Measurements from ENCODE around the gene KIDINS220. TPM values are rescaled to one million over a fixed set of nuclear protein-coding genes. Genes with fewer than 3 reads are reported as not detected.

KIDINS220 gene
- total RNA-seq, 1 donor from 2014 or later: 69.6 TPM

DNA sequence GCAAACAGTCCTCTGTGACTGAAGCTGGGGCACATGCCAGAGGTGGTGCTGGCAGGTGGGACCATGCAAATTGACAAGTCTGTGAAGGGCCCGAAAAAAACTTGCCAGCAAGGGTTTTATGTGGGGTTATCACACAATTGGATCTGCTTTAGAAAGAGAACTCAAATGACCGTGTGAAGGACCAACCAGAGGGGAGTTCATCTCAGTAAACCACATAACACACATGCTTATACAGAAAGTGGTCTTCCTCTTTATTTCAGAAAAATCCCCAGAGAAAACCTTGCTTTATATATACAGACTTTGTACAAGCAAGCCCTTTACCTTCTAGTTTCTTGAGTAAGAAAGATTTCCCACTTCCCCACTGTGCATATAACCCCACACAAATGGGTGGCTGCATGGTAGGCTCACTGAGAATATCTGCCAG lies 46.7 kb downstream of the KIDINS220 start:
- TF ChIP-seq, protein P1, sequence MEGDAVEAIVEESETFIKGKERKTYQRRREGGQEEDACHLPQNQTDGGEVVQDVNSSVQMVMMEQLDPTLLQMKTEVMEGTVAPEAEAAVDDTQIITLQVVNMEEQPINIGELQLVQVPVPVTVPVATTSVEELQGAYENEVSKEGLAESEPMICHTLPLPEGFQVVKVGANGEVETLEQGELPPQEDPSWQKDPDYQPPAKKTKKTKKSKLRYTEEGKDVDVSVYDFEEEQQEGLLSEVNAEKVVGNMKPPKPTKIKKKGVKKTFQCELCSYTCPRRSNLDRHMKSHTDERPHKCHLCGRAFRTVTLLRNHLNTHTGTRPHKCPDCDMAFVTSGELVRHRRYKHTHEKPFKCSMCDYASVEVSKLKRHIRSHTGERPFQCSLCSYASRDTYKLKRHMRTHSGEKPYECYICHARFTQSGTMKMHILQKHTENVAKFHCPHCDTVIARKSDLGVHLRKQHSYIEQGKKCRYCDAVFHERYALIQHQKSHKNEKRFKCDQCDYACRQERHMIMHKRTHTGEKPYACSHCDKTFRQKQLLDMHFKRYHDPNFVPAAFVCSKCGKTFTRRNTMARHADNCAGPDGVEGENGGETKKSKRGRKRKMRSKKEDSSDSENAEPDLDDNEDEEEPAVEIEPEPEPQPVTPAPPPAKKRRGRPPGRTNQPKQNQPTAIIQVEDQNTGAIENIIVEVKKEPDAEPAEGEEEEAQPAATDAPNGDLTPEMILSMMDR (IDR thresholded peaks at IDR 0.05): no peak
- no peak overlapping the region for H3K4me3 ChIP-seq
- intact Hi-C loops (cut with DNase I): no loop called here
- H3K9me3 ChIP-seq: no peaks in the 10 kb centered on the region
- DNase-seq (no peak), ATAC-seq (no peak)
- no peaks in the 10 kb centered on the region for H3K4me1 ChIP-seq
- H3K27ac ChIP-seq: no peak overlapping the region
- H3K27me3 ChIP-seq: no peaks in the 10 kb centered on the region
- H3K36me3 ChIP-seq: peaks cover 90% of the 10 kb centered on the region

DNA sequence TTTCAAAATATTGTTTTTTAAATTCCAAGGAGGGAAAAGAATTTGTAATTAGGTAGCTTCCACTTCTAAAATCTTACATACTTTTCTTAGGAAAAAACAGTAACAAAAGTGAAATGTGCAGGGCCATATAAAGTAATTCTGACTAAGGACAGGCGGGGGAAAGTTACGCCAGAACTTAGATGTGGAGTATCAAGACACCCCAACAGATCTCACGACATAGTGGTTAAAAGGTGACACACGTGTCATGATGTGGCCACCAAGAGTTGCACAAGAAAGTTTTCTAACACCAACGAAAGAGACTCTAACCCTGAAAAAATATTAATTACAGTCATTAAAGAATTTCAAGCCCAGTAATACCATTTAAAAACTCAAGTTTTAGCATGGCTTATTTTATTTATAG lies 51.0 kb downstream of the KIDINS220 start:
- TF ChIP-seq, protein P1 (IDR thresholded peaks at IDR 0.05): no peak
- Histone ChIP-seq H3K4me3 (no peak overlapping the region), H3K27me3 (no peaks in the 10 kb centered on the region), H3K4me1 (no peaks in the 10 kb centered on the region), H3K9me3 (no peaks in the 10 kb centered on the region), H3K36me3 (peaks cover 81% of the 10 kb centered on the region), H3K27ac (no peak overlapping the region)
- intact Hi-C loops (cut with DNase I): no loop called here
- DNase-seq (no peak), ATAC-seq (no peak)

DNA sequence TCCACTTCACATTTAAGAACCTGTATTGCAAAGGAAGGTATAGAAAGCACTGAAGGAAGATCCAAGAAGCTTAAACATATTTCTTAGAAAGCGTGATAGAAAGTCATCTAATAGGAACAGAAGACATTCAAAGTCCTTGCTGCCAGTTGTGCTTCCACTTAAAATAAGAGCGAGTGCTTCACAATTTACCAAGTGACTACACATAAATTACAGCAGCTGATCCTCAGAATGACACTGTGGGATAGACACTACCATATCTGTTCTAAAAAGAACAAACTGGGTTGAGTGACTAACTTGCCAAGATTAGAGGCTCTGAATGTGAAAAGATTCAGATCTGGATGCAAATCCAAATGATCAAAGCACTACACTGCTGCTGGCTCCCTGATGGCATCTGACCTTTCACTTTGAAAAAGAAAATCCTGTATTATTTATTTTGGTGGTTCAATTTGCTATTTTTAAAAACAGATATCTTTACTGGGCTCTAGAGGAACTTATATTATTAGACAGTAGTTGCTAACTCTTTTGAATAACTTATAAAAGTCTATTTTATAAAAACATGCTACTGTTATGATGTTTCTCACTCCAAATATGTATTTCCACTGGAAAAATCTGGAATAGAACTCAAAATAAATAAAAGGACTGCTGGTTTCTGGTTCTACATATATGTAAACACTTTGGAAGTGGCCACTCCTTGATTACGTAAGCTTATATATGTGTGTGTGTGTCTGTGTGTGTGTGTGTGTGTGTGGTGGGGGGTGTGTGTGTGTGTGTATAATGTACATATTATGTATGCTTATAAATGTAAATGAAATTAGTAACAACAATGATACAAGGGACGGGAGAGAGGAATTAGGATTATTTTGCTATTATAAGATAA lies 57.4 kb downstream of the KIDINS220 start:
- Histone ChIP-seq H3K4me1 (no peaks in the 10 kb centered on the region), H3K9me3 (no peaks in the 10 kb centered on the region), H3K36me3 (peaks cover 73% of the 10 kb centered on the region), H3K27ac (no peak overlapping the region), H3K27me3 (no peaks in the 10 kb centered on the region), H3K4me3 (no peak overlapping the region)
- intact Hi-C loops (cut with DNase I): no loop called here
- DNase-seq (no peak), ATAC-seq (no peak)
- TF ChIP-seq, protein P1 (IDR thresholded peaks at IDR 0.05): no peak

DNA sequence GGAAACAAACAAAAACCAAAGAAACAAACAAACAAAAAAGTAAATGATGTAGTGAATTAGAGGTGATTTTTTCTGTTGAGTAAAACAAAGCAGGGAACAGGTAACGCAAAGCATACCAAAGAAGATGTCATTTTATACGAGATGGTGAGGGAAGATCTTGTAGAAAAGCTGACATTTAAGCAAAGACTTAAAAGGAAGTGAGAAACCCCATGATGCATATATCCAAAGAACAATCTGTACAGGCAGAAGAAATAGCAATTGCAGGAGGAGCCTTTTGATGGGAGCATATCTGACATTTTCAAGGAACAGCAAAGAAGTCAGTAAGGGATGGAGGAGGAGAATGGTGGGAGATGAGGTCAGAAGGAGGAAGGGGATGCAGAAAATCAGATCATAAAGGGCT lies 63.0 kb downstream of the KIDINS220 start:
- intact Hi-C loops (cut with DNase I): no loop called here
- Histone ChIP-seq H3K9me3 (no peaks in the 10 kb centered on the region), H3K36me3 (peaks cover 89% of the 10 kb centered on the region), H3K27ac (no peak overlapping the region), H3K4me1 (no peaks in the 10 kb centered on the region), H3K27me3 (no peaks in the 10 kb centered on the region), H3K4me3 (no peak overlapping the region)
- DNase-seq: no peak
- TF ChIP-seq, protein P1 (IDR thresholded peaks at IDR 0.05): no peak
- no peak for ATAC-seq

DNA sequence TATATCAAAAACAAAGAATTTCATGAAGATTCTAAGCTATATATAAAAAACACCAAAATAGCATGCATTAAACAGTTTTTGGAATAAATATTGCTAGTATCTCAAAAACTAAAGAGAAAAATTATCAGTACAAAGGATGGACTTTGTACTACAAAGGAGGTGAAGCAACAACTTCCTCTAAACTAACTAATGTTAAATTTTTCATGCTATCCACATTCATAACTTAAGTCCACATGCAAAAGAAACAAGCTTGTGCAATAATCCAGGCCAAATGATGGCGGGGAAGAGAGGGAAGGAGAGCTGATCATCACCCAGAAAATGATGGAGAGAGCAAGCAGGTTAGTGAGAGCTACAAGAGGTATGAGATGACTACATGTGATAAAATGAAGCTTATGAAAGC lies 70.1 kb downstream of the KIDINS220 start:
- Histone ChIP-seq H3K9me3 (no peaks in the 10 kb centered on the region), H3K36me3 (peaks cover 41% of the 10 kb centered on the region), H3K4me3 (no peak overlapping the region), H3K27ac (no peak overlapping the region), H3K27me3 (no peaks in the 10 kb centered on the region), H3K4me1 (no peaks in the 10 kb centered on the region)
- intact Hi-C loops (cut with DNase I): no loop called here
- TF ChIP-seq, protein P1 (IDR thresholded peaks at IDR 0.05): no peak
- no peak for DNase-seq
- no peak for ATAC-seq
